Mononuclear cell (primary cell): ENCODE data around the gene MYO9B. TPM values are rescaled to one million over a fixed set of nuclear protein-coding genes. Genes with fewer than 3 reads are reported as not detected.

Experiments used
- total RNA-seq: library from RNA; depleted of rRNA; stranded (reverse); fragments of >200 nt; gene quantifications from one replicate; pipeline ENCODE4 v1.2.3, GENCODE V29; 2012

Gene MYO9B
- total RNA-seq, 1 donor = 197 TPM

Other genes with a start within 250 kb of the MYO9B start
- gene SIN3B, start 246.4 kb upstream of the MYO9B start, total RNA-seq = 27.4 TPM
- 1.7 TPM for gene F2RL3, start 186.8 kb upstream of the MYO9B start, total RNA-seq
- 4.0 TPM for gene CPAMD8, start 49.0 kb upstream of the MYO9B start, total RNA-seq
- gene HAUS8, start 325 bp upstream of the MYO9B start, total RNA-seq = 9.3 TPM
- 8.6 TPM for gene USE1, start 139.6 kb downstream of the MYO9B start, total RNA-seq
- gene OCEL1, start 150.4 kb downstream of the MYO9B start, total RNA-seq = 2.1 TPM
- 2.1 TPM for gene NR2F6, start 170.1 kb downstream of the MYO9B start, total RNA-seq
- gene USHBP1, start 189.0 kb downstream of the MYO9B start, total RNA-seq = under 0.01 TPM
- gene BABAM1, start 191.7 kb downstream of the MYO9B start, total RNA-seq = 27.3 TPM
- 0.94 TPM for gene ANKLE1, start 206.1 kb downstream of the MYO9B start, total RNA-seq
- gene ABHD8, start 227.6 kb downstream of the MYO9B start, total RNA-seq = 4.9 TPM
- 22.8 TPM for gene MRPL34, start 230.1 kb downstream of the MYO9B start, total RNA-seq
- gene DDA1, start 233.8 kb downstream of the MYO9B start, total RNA-seq = 13.7 TPM